Loucy (cell line): ENCODE results near the gene DNAH9.

Source experiments
- H2AFZ ChIP-seq: fragments of 200-600 bp; sonication (generic); 2 replicates; pipeline ENCODE4 v1.6.0; 2016; ENCODE audit warnings: antibody characterized with exemption, mild to moderate bottlenecking, low read length, moderate library complexity
- H3F3A ChIP-seq: fragments of 200-600 bp; 2 replicates; pipeline ENCODE4 v1.6.0; 2016; ENCODE audit warnings: antibody characterized with exemption, low read depth, mild to moderate bottlenecking
- H3K27me3 ChIP-seq: fragments of 200-600 bp; sonication (generic); 2 replicates; pipeline ENCODE4 v1.6.1; 2014; ENCODE audit warnings: low read length, mild to moderate bottlenecking; ENCODE audit not compliant: insufficient read depth, poor library complexity, severe bottlenecking
- H3K36me3 ChIP-seq: fragments of 200-600 bp; sonication (generic); 2 replicates; pipeline ENCODE4 v1.6.1; 2016; ENCODE audit warnings: low read length; ENCODE audit not compliant: insufficient read depth
- H3K4me1 ChIP-seq: fragments of 200-600 bp; sonication (generic); 2 replicates; pipeline ENCODE4 v1.5.1; 2014; ENCODE audit warnings: low read length, mild to moderate bottlenecking; ENCODE audit not compliant: insufficient read depth, poor library complexity, severe bottlenecking
- H3K4me2 ChIP-seq: fragments of 200-600 bp; sonication (generic); 2 replicates; pipeline ENCODE4 v1.6.0; 2014; ENCODE audit warnings: antibody characterized with exemption, low read length, low read depth, mild to moderate bottlenecking; ENCODE audit not compliant: poor library complexity, severe bottlenecking
- H3K4me3 ChIP-seq: fragments of 200-600 bp; sonication (generic); 2 replicates; pipeline ENCODE4 v1.5.1; 2014; ENCODE audit warnings: low read length, mild to moderate bottlenecking, mixed read lengths; ENCODE audit not compliant: poor library complexity, severe bottlenecking
- H3K79me2 ChIP-seq: fragments of 200-600 bp; sonication (generic); 2 replicates; pipeline ENCODE4 v1.6.1; 2014; ENCODE audit warnings: low read length; ENCODE audit not compliant: insufficient read depth
- H3K9ac ChIP-seq: fragments of 200-600 bp; sonication (generic); 2 replicates; pipeline ENCODE4 v1.6.0; 2014; ENCODE audit warnings: mild to moderate bottlenecking, low read depth, low read length, moderate library complexity; ENCODE audit not compliant: poor library complexity, severe bottlenecking
- H3K9me2 ChIP-seq: fragments of 200-600 bp; sonication (generic); replicated peaks from 2 replicates; pipeline ENCODE4 v1.6.1; 2016; ENCODE audit warnings: low read depth, low read length, mixed read lengths
- H3K9me3 ChIP-seq: fragments of 200-600 bp; sonication (generic); 2 replicates; pipeline ENCODE4 v1.6.1; 2014; ENCODE audit warnings: mild to moderate bottlenecking, antibody characterized with exemption, low read length, low read depth; ENCODE audit not compliant: insufficient read depth
- H4K20me1 ChIP-seq: fragments of 200-600 bp; sonication (generic); 2 replicates; pipeline ENCODE4 v1.6.0; 2014; ENCODE audit warnings: antibody characterized with exemption, low read length, mild to moderate bottlenecking; ENCODE audit not compliant: insufficient read depth, poor library complexity, severe bottlenecking
- EZH2phosphoT487 ChIP-seq: fragments of 200-600 bp; IDR thresholded peaks from 2 replicates; pipeline ENCODE4 v1.6.1; 2018; ENCODE audit warnings: antibody characterized with exemption, mild to moderate bottlenecking, moderate library complexity, borderline replicate concordance
- TF ChIP-seq, protein P1 (sequence below): fragments of 200-600 bp; sonication (generic); conservative IDR thresholded peaks from 2 replicates; pipeline ENCODE4 v1.5.1; 2014; ENCODE audit warnings: mild to moderate bottlenecking, antibody characterized with exemption, low read length

The DNAH9 gene

GRCh38 chr17:11628831-11629230 is 30.6 kb downstream of the DNAH9 start:
- Histone ChIP-seq H3K27me3 (no peaks in the 10 kb centered on the region), H3F3A (no peaks in the 10 kb centered on the region), H3K9me2 (no peaks in the 10 kb centered on the region), H3K36me3 (no peaks in the 10 kb centered on the region), H3K9ac (no peak overlapping the region), H3K9me3 (peaks cover 2% of the 10 kb centered on the region; the same call in 1 of the 2 replicates), H3K79me2 (no peaks in the 10 kb centered on the region), H3K4me2 (no peak overlapping the region), H2AFZ (no peak overlapping the region), H3K4me3 (no peak overlapping the region), H4K20me1 (no peaks in the 10 kb centered on the region), H3K4me1 (no peaks in the 10 kb centered on the region)
- no peak for TF ChIP-seq EZH2phosphoT487
- TF ChIP-seq, protein P1, sequence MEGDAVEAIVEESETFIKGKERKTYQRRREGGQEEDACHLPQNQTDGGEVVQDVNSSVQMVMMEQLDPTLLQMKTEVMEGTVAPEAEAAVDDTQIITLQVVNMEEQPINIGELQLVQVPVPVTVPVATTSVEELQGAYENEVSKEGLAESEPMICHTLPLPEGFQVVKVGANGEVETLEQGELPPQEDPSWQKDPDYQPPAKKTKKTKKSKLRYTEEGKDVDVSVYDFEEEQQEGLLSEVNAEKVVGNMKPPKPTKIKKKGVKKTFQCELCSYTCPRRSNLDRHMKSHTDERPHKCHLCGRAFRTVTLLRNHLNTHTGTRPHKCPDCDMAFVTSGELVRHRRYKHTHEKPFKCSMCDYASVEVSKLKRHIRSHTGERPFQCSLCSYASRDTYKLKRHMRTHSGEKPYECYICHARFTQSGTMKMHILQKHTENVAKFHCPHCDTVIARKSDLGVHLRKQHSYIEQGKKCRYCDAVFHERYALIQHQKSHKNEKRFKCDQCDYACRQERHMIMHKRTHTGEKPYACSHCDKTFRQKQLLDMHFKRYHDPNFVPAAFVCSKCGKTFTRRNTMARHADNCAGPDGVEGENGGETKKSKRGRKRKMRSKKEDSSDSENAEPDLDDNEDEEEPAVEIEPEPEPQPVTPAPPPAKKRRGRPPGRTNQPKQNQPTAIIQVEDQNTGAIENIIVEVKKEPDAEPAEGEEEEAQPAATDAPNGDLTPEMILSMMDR = no peak

GRCh38 chr17:11636771-11637170 is 38.5 kb downstream of the DNAH9 start:
- Histone ChIP-seq H3K4me2 (no peak overlapping the region), H4K20me1 (no peaks in the 10 kb centered on the region), H3K4me3 (no peak overlapping the region), H3K4me1 (no peaks in the 10 kb centered on the region), H2AFZ (no peak overlapping the region), H3K9me2 (no peaks in the 10 kb centered on the region), H3K9me3 (peaks cover 2% of the 10 kb centered on the region; the same call in 1 of the 2 replicates), H3K36me3 (no peaks in the 10 kb centered on the region), H3F3A (no peaks in the 10 kb centered on the region), H3K9ac (no peak overlapping the region), H3K27me3 (no peaks in the 10 kb centered on the region), H3K79me2 (no peaks in the 10 kb centered on the region)
- TF ChIP-seq EZH2phosphoT487 = no peak
- TF ChIP-seq, protein P1 = no peak

GRCh38 chr17:11637796-11638195 is 39.5 kb downstream of the DNAH9 start:
- Histone ChIP-seq H3K9me3 (no peaks in the 10 kb centered on the region; the same call in 1 of the 2 replicates), H4K20me1 (no peaks in the 10 kb centered on the region), H3K79me2 (no peaks in the 10 kb centered on the region), H3K4me2 (no peak overlapping the region), H3K27me3 (no peaks in the 10 kb centered on the region), H3K9ac (no peak overlapping the region), H3F3A (no peaks in the 10 kb centered on the region), H2AFZ (no peak overlapping the region), H3K9me2 (no peaks in the 10 kb centered on the region), H3K36me3 (no peaks in the 10 kb centered on the region), H3K4me1 (no peaks in the 10 kb centered on the region), H3K4me3 (no peak overlapping the region)
- TF ChIP-seq, protein P1 = no peak
- TF ChIP-seq EZH2phosphoT487 = no peak
